ENCODE measurements around the gene RNU6-9. TPM values are rescaled to one million over a fixed set of nuclear protein-coding genes. Genes with fewer than 3 reads are reported as not detected.

RNU6-9 gene
- polyA plus RNA-seq (2012; ENCODE audit: insufficient read length, low read depth), result not detected

GRCh38 chr19:892894-893689 lies at the start of gene RNU6-9, which contains the start of gene MED16:
RNU6-9 (plus strand) TSS chr19:893484.
MED16 (minus strand) TSS chr19:893187; CDS start chr19:891131, 2,056 bp downstream.
- TF ChIP-seq POLR2AphosphoS5 (IDR thresholded peaks at IDR 0.05; ENCODE audit: low read depth, low read length), result peak; percentile 69
- TF ChIP-seq, protein P1, sequence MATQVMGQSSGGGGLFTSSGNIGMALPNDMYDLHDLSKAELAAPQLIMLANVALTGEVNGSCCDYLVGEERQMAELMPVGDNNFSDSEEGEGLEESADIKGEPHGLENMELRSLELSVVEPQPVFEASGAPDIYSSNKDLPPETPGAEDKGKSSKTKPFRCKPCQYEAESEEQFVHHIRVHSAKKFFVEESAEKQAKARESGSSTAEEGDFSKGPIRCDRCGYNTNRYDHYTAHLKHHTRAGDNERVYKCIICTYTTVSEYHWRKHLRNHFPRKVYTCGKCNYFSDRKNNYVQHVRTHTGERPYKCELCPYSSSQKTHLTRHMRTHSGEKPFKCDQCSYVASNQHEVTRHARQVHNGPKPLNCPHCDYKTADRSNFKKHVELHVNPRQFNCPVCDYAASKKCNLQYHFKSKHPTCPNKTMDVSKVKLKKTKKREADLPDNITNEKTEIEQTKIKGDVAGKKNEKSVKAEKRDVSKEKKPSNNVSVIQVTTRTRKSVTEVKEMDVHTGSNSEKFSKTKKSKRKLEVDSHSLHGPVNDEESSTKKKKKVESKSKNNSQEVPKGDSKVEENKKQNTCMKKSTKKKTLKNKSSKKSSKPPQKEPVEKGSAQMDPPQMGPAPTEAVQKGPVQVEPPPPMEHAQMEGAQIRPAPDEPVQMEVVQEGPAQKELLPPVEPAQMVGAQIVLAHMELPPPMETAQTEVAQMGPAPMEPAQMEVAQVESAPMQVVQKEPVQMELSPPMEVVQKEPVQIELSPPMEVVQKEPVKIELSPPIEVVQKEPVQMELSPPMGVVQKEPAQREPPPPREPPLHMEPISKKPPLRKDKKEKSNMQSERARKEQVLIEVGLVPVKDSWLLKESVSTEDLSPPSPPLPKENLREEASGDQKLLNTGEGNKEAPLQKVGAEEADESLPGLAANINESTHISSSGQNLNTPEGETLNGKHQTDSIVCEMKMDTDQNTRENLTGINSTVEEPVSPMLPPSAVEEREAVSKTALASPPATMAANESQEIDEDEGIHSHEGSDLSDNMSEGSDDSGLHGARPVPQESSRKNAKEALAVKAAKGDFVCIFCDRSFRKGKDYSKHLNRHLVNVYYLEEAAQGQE (IDR thresholded peaks at IDR 0.05; ENCODE audit: insufficient read depth in 1 of 2, low read depth in 2 of 2, low read length in 2 of 2), result no peak
- peak; percentile 58 for TF ChIP-seq FOXP2 (optimal IDR thresholded peaks at IDR 0.05; ENCODE audit: borderline replicate concordance, extremely low read depth, extremely low read length, insufficient read depth)
- peak; percentile 70; the same call in 1 of the 2 replicates for TF ChIP-seq TAF1 (IDR thresholded peaks at IDR 0.05; ENCODE audit: borderline replicate concordance, insufficient read depth, low read length)

DNA sequence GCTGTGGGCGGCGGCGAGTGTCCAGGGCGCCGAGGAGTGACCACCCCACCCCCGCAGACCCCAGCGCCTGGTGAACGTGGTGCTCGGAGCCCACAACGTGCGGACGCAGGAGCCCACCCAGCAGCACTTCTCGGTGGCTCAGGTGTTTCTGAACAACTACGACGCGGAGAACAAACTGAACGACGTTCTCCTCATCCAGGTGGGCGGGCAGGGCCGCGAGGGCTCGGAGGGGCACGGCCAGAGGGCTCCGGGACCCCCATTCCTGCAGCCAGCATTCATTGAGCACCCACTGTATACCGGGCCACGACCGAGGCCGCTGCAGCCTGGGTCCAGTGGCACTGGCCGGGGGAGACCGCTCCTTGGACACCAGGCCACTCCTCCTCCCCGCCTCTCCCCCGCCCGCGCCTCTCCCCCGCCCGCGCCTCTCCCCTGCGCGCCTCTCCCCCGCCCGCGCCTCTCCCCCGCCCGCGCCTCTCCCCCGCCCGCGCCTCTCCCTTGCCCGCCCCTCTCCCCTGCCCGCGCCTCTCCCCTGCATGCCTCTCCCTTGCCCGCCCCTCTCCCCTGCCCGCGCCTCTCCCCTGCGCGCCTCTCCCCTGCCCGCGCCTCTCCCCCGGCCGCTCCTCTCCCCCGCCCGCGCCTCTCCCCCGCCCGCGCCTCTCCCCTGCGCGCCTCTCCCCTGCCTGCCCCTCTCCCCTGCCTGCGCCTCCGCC lies 49.3 kb upstream of the RNU6-9 start:
- no peak for TF ChIP-seq POLR2AphosphoS5 (IDR thresholded peaks at IDR 0.05; ENCODE audit: low read depth, low read length)

DNA sequence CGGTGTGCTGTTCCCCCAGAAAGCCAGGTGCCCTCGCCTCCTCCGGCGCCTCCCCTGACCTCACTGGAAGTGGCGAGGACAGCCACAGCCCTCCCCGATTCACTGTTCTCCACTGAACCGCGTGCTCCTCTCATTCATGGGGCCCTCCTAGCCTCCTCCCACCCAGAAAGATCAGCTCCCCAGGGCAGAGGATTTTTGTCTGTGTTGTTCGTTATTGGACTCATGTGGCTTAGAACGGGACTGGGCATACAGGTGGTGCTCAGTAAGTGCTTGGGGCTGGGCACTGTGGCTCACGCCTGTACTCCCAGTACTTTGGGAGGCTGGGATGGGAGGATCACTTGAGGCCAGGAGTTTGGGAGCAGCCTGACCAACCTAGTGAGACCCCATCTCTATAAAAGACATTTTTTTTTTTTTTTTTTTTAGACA lies 48.7 kb upstream of the RNU6-9 start:
- TF ChIP-seq TAF1 (IDR thresholded peaks at IDR 0.05; ENCODE audit: borderline replicate concordance, insufficient read depth, low read length) (no peak), SIN3A (IDR thresholded peaks at IDR 0.05; ENCODE audit: borderline replicate concordance, insufficient read depth, low read length) (no peak), FOXP2 (optimal IDR thresholded peaks at IDR 0.05; ENCODE audit: borderline replicate concordance, extremely low read depth, extremely low read length, insufficient read depth) (no peak), POLR2AphosphoS5 (IDR thresholded peaks at IDR 0.05; ENCODE audit: low read depth, low read length) (no peak)
- TF ChIP-seq, protein P1 (IDR thresholded peaks at IDR 0.05; ENCODE audit: insufficient read depth in 1 of 2, low read depth in 2 of 2, low read length in 2 of 2), result no peak

GRCh38 chr19:845707-846521 lies 47.4 kb upstream of the RNU6-9 start:
- no peak for TF ChIP-seq SIN3A (IDR thresholded peaks at IDR 0.05; ENCODE audit: borderline replicate concordance, insufficient read depth, low read length)
- no peak for TF ChIP-seq POLR2AphosphoS5 (IDR thresholded peaks at IDR 0.05; ENCODE audit: low read depth, low read length)
- TF ChIP-seq, protein P1 (IDR thresholded peaks at IDR 0.05; ENCODE audit: insufficient read depth in 1 of 2, low read depth in 2 of 2, low read length in 2 of 2), result no peak
- TF ChIP-seq FOXP2 (optimal IDR thresholded peaks at IDR 0.05; ENCODE audit: borderline replicate concordance, extremely low read depth, extremely low read length, insufficient read depth), result no peak
- TF ChIP-seq TAF1 (IDR thresholded peaks at IDR 0.05; ENCODE audit: borderline replicate concordance, insufficient read depth, low read length), result no peak

GRCh38 chr19:848386-848921 lies 44.8 kb upstream of the RNU6-9 start:
- TF ChIP-seq SIN3A (IDR thresholded peaks at IDR 0.05; ENCODE audit: borderline replicate concordance, insufficient read depth, low read length), result no peak
- TF ChIP-seq FOXP2 (optimal IDR thresholded peaks at IDR 0.05; ENCODE audit: borderline replicate concordance, extremely low read depth, extremely low read length, insufficient read depth), result no peak
- TF ChIP-seq POLR2AphosphoS5 (IDR thresholded peaks at IDR 0.05; ENCODE audit: low read depth, low read length), result no peak
- no peak for TF ChIP-seq TAF1 (IDR thresholded peaks at IDR 0.05; ENCODE audit: borderline replicate concordance, insufficient read depth, low read length)
- TF ChIP-seq, protein P1 (IDR thresholded peaks at IDR 0.05; ENCODE audit: insufficient read depth in 1 of 2, low read depth in 2 of 2, low read length in 2 of 2), result no peak
